Small intestine (tissue), 7 donors: ENCODE data around the gene SASH1. TPM values are rescaled to one million over a fixed set of nuclear protein-coding genes. Genes with fewer than 3 reads are reported as not detected.

Source experiments
- DNase-seq, 2 donors: peaks; one replicate each; pipeline versions ENCODE4 v3.0.0 to v3.0.0-alpha.2; 2013
- FAIRE-seq: peaks from 2 replicates; lab custom pipeline; 2012; peaks lifted over from hg19 to GRCh38; lab: Jason Lieb, UNC
- H3K27ac ChIP-seq, 3 donors: one replicate each; pipeline ENCODE4 v1.5.1; 2013; ENCODE audit warnings: low read length in 2 of 3, mild to moderate bottlenecking in 2 of 3, control low read depth in 1 of 3, inconsistent platforms in 1 of 3, low read depth in 1 of 3, moderate library complexity in 1 of 3
- H3K27me3 ChIP-seq, 3 donors: one replicate each; pipeline ENCODE4 v1.6.1; 2013; ENCODE audit warnings: low read length in 3 of 3, inconsistent platforms in 1 of 3; ENCODE audit not compliant: control insufficient read depth in 3 of 3, insufficient read depth in 3 of 3
- H3K36me3 ChIP-seq, 3 donors: one replicate each; pipeline ENCODE4 v1.6.1; 2013; ENCODE audit warnings: low read length in 3 of 3, inconsistent platforms in 1 of 3, low read depth in 1 of 3, mild to moderate bottlenecking in 1 of 3, moderate library complexity in 1 of 3; ENCODE audit not compliant: control insufficient read depth in 3 of 3, insufficient read depth in 2 of 3
- H3K4me1 ChIP-seq, 3 donors: one replicate each; pipeline ENCODE4 v1.6.1; 2013; ENCODE audit warnings: low read length in 2 of 3, inconsistent platforms in 1 of 3, low read depth in 1 of 3, mild to moderate bottlenecking in 1 of 3, moderate library complexity in 1 of 3; ENCODE audit not compliant: control insufficient read depth in 3 of 3, insufficient read depth in 2 of 3
- H3K4me3 ChIP-seq, 3 donors: one replicate each; pipeline ENCODE4 v1.5.1; 2013; ENCODE audit warnings: low read length in 3 of 3, control low read depth in 1 of 3, inconsistent platforms in 1 of 3, low read depth in 1 of 3, mild to moderate bottlenecking in 1 of 3, moderate library complexity in 1 of 3
- H3K9me3 ChIP-seq, 2 donors: one replicate each; pipeline ENCODE4 v1.6.1; 2013; ENCODE audit warnings: low read depth in 1 of 2, low read length in 1 of 2; ENCODE audit not compliant: control insufficient read depth in 2 of 2, insufficient read depth in 1 of 2
- WGBS, 3 donors: extraction: QIAGEN DNeasy Blood & Tissue Kit; methylation state at CpG; one replicate each; pipeline ENCODE4 v1.1.7; 2013; 5-methylcytosine and 5-hydroxymethylcytosine counted together
- polyA plus RNA-seq, 4 donors: library from polyadenylated mRNA; stranded (reverse) in 3 of 4; unstranded in 1 of 4; fragments of 200-250 nt in 3 of 4; fragments of 120-200 nt in 1 of 4; gene quantifications; one replicate each; pipeline versions ENCODE4 v1.2.1 to v1.2.3, GENCODE V29; 2013
- donor health status: healthy with polysubstance abuse.
- donor health status: control.
- donor health status: control.
- donor health status: Bipolar disorder and iron deficiency.
- donor health status: healthy.

Gene SASH1
- polyA plus RNA-seq, 4 donors: 1.3 to 16.1 (median 8.0) TPM

- H3K27ac ChIP-seq: peak overlapping the region in 1 of 3 donors; percentile 28
- no peak overlapping the region for H3K4me3 ChIP-seq
- H3K27me3 ChIP-seq: no peaks in the 10 kb centered on the region
- no peak for DNase-seq
- H3K36me3 ChIP-seq: no peaks in the 10 kb centered on the region
- H3K9me3 ChIP-seq: no peaks in the 10 kb centered on the region
- WGBS, 3 donors: 61 to 77% (median 65%) methylated on average over 11 of the region's 11 CpGs
- H3K4me1 ChIP-seq: peaks cover 0 to 2% (median 0%) of the 10 kb centered on the region in 3 donors
- FAIRE-seq: no peak
Measured at GRCh38 chr6:148364056-148364824, 21.6 kb downstream of the SASH1 start.

- no peaks in the 10 kb centered on the region for H3K9me3 ChIP-seq
- FAIRE-seq (no peak), DNase-seq (peak in 1 of 2 donors; percentile 35)
- no peak overlapping the region for H3K4me3 ChIP-seq
- peaks cover 0 to 2% (median 0%) of the 10 kb centered on the region in 3 donors for H3K4me1 ChIP-seq
- peak overlapping the region in 1 of 3 donors; percentile 28 for H3K27ac ChIP-seq
- H3K27me3 ChIP-seq: no peaks in the 10 kb centered on the region
- WGBS, 3 donors: 65 to 71% (median 71%) methylated on average over 3 of the region's 3 CpGs
- no peaks in the 10 kb centered on the region for H3K36me3 ChIP-seq
Measured at GRCh38 chr6:148365041-148365440, 22.4 kb downstream of the SASH1 start.

- peak overlapping the region in 1 of 3 donors; percentile 80 for H3K27ac ChIP-seq
- H3K9me3 ChIP-seq: no peaks in the 10 kb centered on the region
- peak in 1 of 2 donors; percentile 14 for DNase-seq
- no peak for FAIRE-seq
- H3K27me3 ChIP-seq: no peaks in the 10 kb centered on the region
- H3K36me3 ChIP-seq: no peaks in the 10 kb centered on the region
- 50 to 73% (median 58%) methylated on average over 10 to 11 of the region's 11 CpGs for WGBS, 3 donors
- H3K4me3 ChIP-seq: no peak overlapping the region
- peaks cover 0 to 2% (median 0%) of the 10 kb centered on the region in 3 donors for H3K4me1 ChIP-seq
Measured at GRCh38 chr6:148367411-148368024, 24.9 kb downstream of the SASH1 start.

DNA sequence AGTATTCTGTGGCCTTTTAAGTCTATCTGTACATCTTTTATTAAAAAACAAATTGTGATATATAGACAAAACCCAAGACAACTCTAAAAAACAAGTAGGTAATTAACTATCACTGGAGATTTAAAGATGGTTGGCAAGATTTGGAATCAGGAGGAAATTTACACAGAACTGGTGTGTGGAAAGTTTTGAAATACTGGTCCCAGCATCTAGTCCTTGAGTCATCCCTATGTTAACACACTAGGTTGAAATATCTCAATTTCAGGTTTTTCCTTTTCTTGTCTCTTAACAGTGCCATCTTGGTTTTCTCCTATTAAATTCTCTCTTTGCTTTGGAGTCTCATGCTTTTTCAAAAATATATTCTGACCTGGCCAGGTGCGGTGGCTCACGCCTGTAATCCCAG lies 27.5 kb downstream of the SASH1 start:
- 96 to 100% (median 96%) methylated on average over 2 of the region's 2 CpGs for WGBS, 3 donors
- no peak for DNase-seq
- FAIRE-seq: no peak
- H3K4me3 ChIP-seq: no peak overlapping the region
- H3K9me3 ChIP-seq: peaks cover 0 to 1% of the 10 kb centered on the region in 2 donors
- no peaks in the 10 kb centered on the region for H3K27me3 ChIP-seq
- no peaks in the 10 kb centered on the region for H3K36me3 ChIP-seq
- no peak overlapping the region for H3K27ac ChIP-seq
- peaks cover 0 to 2% (median 0%) of the 10 kb centered on the region in 3 donors for H3K4me1 ChIP-seq

DNA sequence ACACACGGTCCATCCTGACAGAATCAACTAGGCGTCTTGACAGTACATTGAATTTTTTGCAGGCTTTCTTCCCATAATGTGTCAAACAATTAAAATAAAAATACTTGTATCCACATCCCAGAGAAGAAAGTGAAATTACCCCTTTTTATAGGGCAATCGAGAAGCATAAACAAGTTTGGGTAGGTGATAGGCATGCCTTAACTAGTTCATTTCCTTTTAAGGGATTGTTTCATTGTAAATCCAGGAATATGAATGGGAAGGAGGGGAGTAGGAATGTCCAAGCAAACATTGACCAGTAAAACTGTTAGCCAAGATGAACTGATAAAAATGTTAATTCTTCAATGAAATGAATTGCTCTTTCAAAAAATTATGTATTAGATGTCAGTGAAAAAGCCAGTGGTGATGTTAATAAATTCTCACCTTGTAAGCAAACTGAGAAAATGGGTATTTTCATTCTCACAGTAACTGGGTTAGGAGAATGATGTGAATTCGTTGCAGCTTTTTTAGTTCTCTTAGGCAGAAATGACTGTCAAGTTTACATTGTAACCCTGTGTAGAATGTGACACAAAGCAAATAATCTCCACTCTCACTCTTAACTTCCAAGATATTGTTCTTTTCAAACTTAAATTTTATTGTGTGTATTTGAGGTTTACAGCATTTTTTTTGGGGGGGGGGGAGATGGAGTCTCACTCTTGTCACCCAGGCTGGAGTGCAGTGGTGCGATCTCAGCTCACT lies 31.6 kb downstream of the SASH1 start:
- Histone ChIP-seq H3K36me3 (peaks cover 0 to 3% (median 0%) of the 10 kb centered on the region in 3 donors), H3K4me1 (no peaks in the 10 kb centered on the region), H3K27ac (no peak overlapping the region), H3K4me3 (no peak overlapping the region), H3K27me3 (no peaks in the 10 kb centered on the region), H3K9me3 (peaks cover 1 to 3% of the 10 kb centered on the region in 2 donors)
- 74 to 79% (median 75%) methylated on average over 5 of the region's 5 CpGs for WGBS, 3 donors
- no peak for FAIRE-seq
- DNase-seq: no peak

DNA sequence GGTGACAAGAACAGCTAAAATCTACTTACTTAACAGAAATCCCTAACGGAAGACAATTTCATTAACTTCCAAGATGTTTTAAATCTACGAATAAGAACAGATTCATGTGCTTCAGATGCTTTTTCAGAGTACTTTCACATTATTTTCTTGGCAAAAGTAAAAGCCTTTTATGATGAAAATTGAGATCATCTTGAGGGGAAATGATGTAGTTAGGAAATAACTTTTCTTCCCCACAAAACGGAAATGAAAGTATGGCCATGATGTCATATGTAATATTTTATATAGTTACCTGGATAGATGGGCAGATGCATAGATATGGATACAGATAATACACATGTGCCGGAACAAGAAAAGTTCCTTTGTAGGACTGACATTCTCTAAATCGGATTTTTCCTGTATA lies 32.8 kb downstream of the SASH1 start:
- no peak for DNase-seq
- Histone ChIP-seq H3K36me3 (peaks cover 0 to 3% (median 0%) of the 10 kb centered on the region in 3 donors), H3K27me3 (no peaks in the 10 kb centered on the region), H3K27ac (no peak overlapping the region), H3K4me1 (no peaks in the 10 kb centered on the region), H3K9me3 (peaks cover 1 to 3% of the 10 kb centered on the region in 2 donors), H3K4me3 (no peak overlapping the region)
- 86 to 92% (median 89%) methylated on average over 5 of the region's 5 CpGs for WGBS, 3 donors
- no peak for FAIRE-seq

GRCh38 chr6:148379481-148379880 lies 36.8 kb downstream of the SASH1 start:
- DNase-seq: no peak
- no peaks in the 10 kb centered on the region for H3K27me3 ChIP-seq
- H3K9me3 ChIP-seq: peaks cover 0 to 3% of the 10 kb centered on the region in 2 donors
- H3K27ac ChIP-seq: no peak overlapping the region
- H3K4me3 ChIP-seq: no peak overlapping the region
- H3K36me3 ChIP-seq: peaks cover 0 to 3% (median 0%) of the 10 kb centered on the region in 3 donors
- 80 to 92% (median 86%) methylated on average over 5 of the region's 5 CpGs for WGBS, 3 donors
- H3K4me1 ChIP-seq: no peaks in the 10 kb centered on the region
- FAIRE-seq: no peak
